K562 (cell line): ENCODE measurements around the gene DNMT3A. TPM values are rescaled to one million over a fixed set of nuclear protein-coding genes. Genes with fewer than 3 reads are reported as not detected.

ENCODE experiments used
- ATF7 ChIP-seq: fragments of 450-650 bp; IDR thresholded peaks from 2 replicates; pipeline ENCODE4 v1.7.1; 2014; ENCODE audit warnings: mild to moderate bottlenecking, moderate library complexity
- CBFA2T2 ChIP-seq: fragments of 450-650 bp; conservative IDR thresholded peaks from 2 replicates; pipeline ENCODE4 v1.6.1; 2017; ENCODE audit warnings: mild to moderate bottlenecking
- CHCHD3 ChIP-seq: fragments of 250-450 bp; sonication (Bioruptor Pico); IDR thresholded peaks from 2 replicates; pipeline ENCODE4 v2.1.2; 2022; ENCODE audit warnings: mild to moderate bottlenecking
- CREB3 ChIP-seq: fragments of 450-650 bp; conservative IDR thresholded peaks from 2 replicates; pipeline ENCODE4 v1.6.1; 2016; ENCODE audit warnings: missing genetic modification characterization, low read depth, mild to moderate bottlenecking, missing compliant biosample characterization, moderate library complexity
- CREB3L1 ChIP-seq: fragments of 450-650 bp; IDR thresholded peaks from 2 replicates; pipeline ENCODE4 v1.6.1; 2014; ENCODE audit warnings: low read depth, mild to moderate bottlenecking, moderate library complexity, borderline replicate concordance
- CTCFL ChIP-seq: IDR thresholded peaks from 2 replicates; pipeline ENCODE4 v1.6.1; 2011; ENCODE audit warnings: borderline replicate concordance, low read depth, mild to moderate bottlenecking, moderate library complexity, low read length; ENCODE audit not compliant: insufficient read depth, poor library complexity, severe bottlenecking
- GMEB1 ChIP-seq: fragments of 250-450 bp; sonication (Bioruptor Pico); IDR thresholded peaks from 2 replicates; pipeline ENCODE4 v1.4.0; 2020; ENCODE audit warnings: mild to moderate bottlenecking
- GTF2F1 ChIP-seq: IDR thresholded peaks from 2 replicates; pipeline ENCODE4 v1.6.1; 2011; ENCODE audit warnings: low read depth, low read length, improper control_type of control experiment
- HMGXB4 ChIP-seq: sonication (generic); formaldehyde crosslinking; IDR thresholded peaks from 2 replicates; pipeline ENCODE4 v1.8.1; 2023; ENCODE audit warnings: mild to moderate bottlenecking, missing genetic modification reagents
- HOMEZ ChIP-seq: fragments of 250-450 bp; sonication (Bioruptor Pico); IDR thresholded peaks from 2 replicates; pipeline ENCODE4 v1.4.0; 2020; ENCODE audit warnings: mild to moderate bottlenecking, moderate library complexity
- MAX ChIP-seq: sonication (generic); formaldehyde crosslinking; IDR thresholded peaks from 2 replicates; pipeline ENCODE4 v1.9.0; 2022; ENCODE audit warnings: mild to moderate bottlenecking, missing genetic modification reagents
- TCF7 ChIP-seq: sonication (generic); IDR thresholded peaks from 2 replicates; pipeline ENCODE4 v1.6.1; 2016; ENCODE audit warnings: antibody characterized with exemption, borderline replicate concordance
- USF2 ChIP-seq: sonication (generic); formaldehyde crosslinking; IDR thresholded peaks from 2 replicates; pipeline ENCODE4 v1.5.0; 2020; ENCODE audit warnings: missing genetic modification reagents
- ZNF23 ChIP-seq: fragments of 250-450 bp; sonication (Bioruptor Pico); IDR thresholded peaks from 2 replicates; pipeline ENCODE4 v1.4.0; 2020; ENCODE audit warnings: mild to moderate bottlenecking
- ZNF583 ChIP-seq: fragments of 250-450 bp; sonication (Bioruptor Pico); IDR thresholded peaks from 2 replicates; pipeline ENCODE4 v1.4.0; 2020
- polyA plus RNA-seq, 8 experiments: library from polyadenylated mRNA; depleted of rRNA in 4 of 8; stranded (reverse) in 5 of 8; unstranded in 3 of 8; fragments of >200 nt; fragmentation: Nextera tagmentation in 2 of 8; fragmentation: Illumina TruSeq in 1 of 8; extraction: Ambion mirVana in 2 of 8; extraction: Trizol in 1 of 8; gene quantifications; 2 replicates each; pipeline versions ENCODE4 v1.2.1 to v1.2.3, GENCODE V29; 2011 to 2014; ENCODE audit warnings: inconsistent platforms in 1 of 8, missing spikeins in 1 of 8
- total RNA-seq, 7 experiments: library from RNA; depleted of rRNA in 6 of 7; stranded (reverse); fragments of >200 nt in 6 of 7; fragmentation: Illumina TruSeq in 2 of 7; extraction: Trizol in 2 of 7; gene quantifications; 2 replicates each; pipeline versions ENCODE4 v1.2.1 to v1.2.3, GENCODE V29; 2011 to 2021; ENCODE audit warnings: low replicate concordance in 1 of 7

Gene DNMT3A
- total and polyA plus RNA-seq, 9 of the 15 experiments (the other 6 are each of a cell fraction or from before 2014, with no cell fraction given): 3.0 to 16.0 (median 6.1) TPM

GRCh38 chr2:25342372-25343186 is 854 bp upstream of the DNMT3A start (continued):
- TF ChIP-seq CTCFL (no peak), ZNF583 (CRISPR knock-in tag) (no peak), CREB3L1 (no peak), ATF7 (0 out of 2 replicates have a peak, but pooled peaks have one; percentile 28), GMEB1 (CRISPR knock-in tag) (no peak), ZNF23 (CRISPR knock-in tag) (no peak), HOMEZ (CRISPR knock-in tag) (no peak), MAX (CRISPR knock-in tag) (peak; percentile 72), USF2 (no peak), TCF7 (no peak), CREB3 (no peak), CHCHD3 (CRISPR knock-in tag) (no peak), CBFA2T2 (no peak), GTF2F1 (no peak), HMGXB4 (CRISPR knock-in tag) (0 out of 2 replicates have a peak, but pooled peaks have one; percentile 21)
